Measurements from ENCODE around the gene TMEM255A. TPM values are rescaled to one million over a fixed set of nuclear protein-coding genes. Genes with fewer than 3 reads are reported as not detected.

TMEM255A gene
- total RNA-seq, 1 experiment from 2014 or later: 28.1 TPM

- peak; percentile 9 for DNase-seq (ENCODE audit: low read depth, low spot score)
- in situ Hi-C loops (cut with HindIII; ENCODE audit: low pct_unique_long_range_greater_than_20kb, low sequenced_read_pairs): no loop called here
Measured at GRCh38 chrX:120238933-120239332, 72.3 kb downstream of the TMEM255A start.

GRCh38 chrX:120236687-120237479, 74.4 kb downstream of the TMEM255A start:
- DNase-seq (ENCODE audit: low read depth, low spot score): no peak
- in situ Hi-C loops (cut with HindIII; ENCODE audit: low pct_unique_long_range_greater_than_20kb, low sequenced_read_pairs): no loop called here

- peak; percentile 8 for DNase-seq (ENCODE audit: low read depth, low spot score)
- in situ Hi-C loops (cut with HindIII; ENCODE audit: low pct_unique_long_range_greater_than_20kb, low sequenced_read_pairs): no loop called here
Measured at GRCh38 chrX:120235284-120235683, 76.0 kb downstream of the TMEM255A start.

GRCh38 chrX:120228187-120228908, 82.9 kb downstream of the TMEM255A start:
- DNase-seq (ENCODE audit: low read depth, low spot score): no peak
- in situ Hi-C loops (cut with HindIII; ENCODE audit: low pct_unique_long_range_greater_than_20kb, low sequenced_read_pairs): no loop called here

- DNase-seq (ENCODE audit: low read depth, low spot score): no peak
- in situ Hi-C loops (cut with HindIII; ENCODE audit: low pct_unique_long_range_greater_than_20kb, low sequenced_read_pairs): no loop called here
Measured at GRCh38 chrX:120224388-120224787, 86.9 kb downstream of the TMEM255A start.

GRCh38 chrX:120223374-120223773, 87.9 kb downstream of the TMEM255A start:
- in situ Hi-C loops (cut with HindIII; ENCODE audit: low pct_unique_long_range_greater_than_20kb, low sequenced_read_pairs): no loop called here
- no peak for DNase-seq (ENCODE audit: low read depth, low spot score)

GRCh38 chrX:120213438-120214265, 97.6 kb downstream of the TMEM255A start:
- in situ Hi-C loops (cut with HindIII; ENCODE audit: low pct_unique_long_range_greater_than_20kb, low sequenced_read_pairs): no loop called here

More at GRCh38 chrX:120213438-120214265, 97.6 kb downstream of the TMEM255A start:
- peak; percentile 77 for DNase-seq (ENCODE audit: low read depth, low spot score)

Other genes starting within 250 kb of the TMEM255A start
- gene RHOXF2B, start 233.8 kb downstream of the TMEM255A start, total RNA-seq (2014; rRNA removed; shearing (Covaris generic)): not detected in 2 replicates
- not detected in 2 replicates for gene RHOXF1, start 195.5 kb downstream of the TMEM255A start, total RNA-seq (2014; rRNA removed; shearing (Covaris generic))
- not detected in 2 replicates for gene RHOXF2, start 152.8 kb downstream of the TMEM255A start, total RNA-seq (2014; rRNA removed; shearing (Covaris generic))
- 47.9 and 49.1 TPM in 2 replicates for gene ZBTB33, start 60.6 kb downstream of the TMEM255A start, total RNA-seq (2014; rRNA removed; shearing (Covaris generic))
- not detected in 2 replicates for gene ATP1B4, start 50.6 kb upstream of the TMEM255A start, total RNA-seq (2014; rRNA removed; shearing (Covaris generic))
- gene LAMP2, start 157.8 kb upstream of the TMEM255A start, total RNA-seq (2014; rRNA removed; shearing (Covaris generic)): 218 and 221 TPM in 2 replicates
- gene CUL4B, start 249.5 kb upstream of the TMEM255A start, total RNA-seq (2014; rRNA removed; shearing (Covaris generic)): 25.3 and 26.6 TPM in 2 replicates

All from SK-MEL-5 (cell line).